Activated naive CD8-positive, alpha-beta T cell treated with anti-CD3 and anti-CD28 coated beads, Interleukin-2, amount 50 U/mL, for 16 hours (primary cell): ENCODE results near the gene PHKG2.

Source experiments
- DNase-seq: peaks from one replicate; pipeline ENCODE4 v3.0.0-alpha.2; 2020; ENCODE audit warnings: low read depth, low spot score

The PHKG2 gene

DNA sequence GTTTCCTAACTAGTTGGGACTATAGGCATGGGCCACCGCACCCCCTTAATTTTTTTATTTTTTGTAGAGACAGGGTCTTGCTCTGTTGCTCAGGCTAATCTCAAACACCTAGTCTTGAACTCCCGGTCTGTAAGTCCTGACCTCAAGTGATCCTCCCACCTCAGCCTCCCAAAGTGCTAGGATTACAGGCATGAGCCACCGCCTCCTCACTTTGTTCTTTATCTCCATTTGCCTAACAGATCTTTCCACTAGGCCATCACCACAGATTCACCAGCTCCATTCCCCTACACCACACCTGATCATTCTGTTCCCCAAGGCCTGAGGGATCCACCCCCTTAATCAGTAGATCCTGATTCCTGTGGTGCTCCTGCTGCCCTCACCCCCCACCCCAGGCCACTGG, 46.4 kb downstream of the PHKG2 start:
- DNase-seq = no peak

DNA sequence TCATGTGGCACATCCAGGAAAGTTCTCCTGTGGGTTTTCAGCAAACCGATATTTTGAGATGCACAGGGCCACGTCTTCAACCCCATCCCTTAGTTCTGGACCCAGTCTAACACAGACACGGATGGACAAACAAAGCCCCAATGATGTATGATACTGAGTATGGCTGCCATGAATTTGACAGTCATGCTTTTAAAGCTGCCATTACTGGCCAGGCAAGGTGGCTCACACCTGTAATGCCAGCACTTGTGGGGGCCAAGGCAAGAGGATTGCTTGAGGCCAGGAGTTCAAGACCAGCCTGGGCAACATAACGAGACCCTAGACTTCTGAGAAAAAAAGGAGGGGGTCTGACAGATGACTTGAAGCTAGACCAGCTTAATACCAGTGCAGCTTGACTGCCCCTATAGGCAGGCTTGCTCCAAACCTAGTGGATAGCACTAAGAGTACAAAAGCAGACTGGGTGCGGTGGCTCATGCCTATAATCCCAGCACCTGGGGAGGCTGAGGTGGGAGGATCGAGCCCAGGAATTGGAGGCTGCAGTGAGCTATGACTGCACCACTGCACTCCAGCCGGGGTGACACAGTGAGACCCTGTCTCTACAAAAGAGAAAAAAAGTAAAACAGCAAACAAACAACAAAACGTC, 49.6 kb downstream of the PHKG2 start:
- DNase-seq = no peak
